NCI-H1417 (cell line): ENCODE measurements around the gene GPBP1L1.
"Not testable (repeated sequence)": the region's sequence is repeated elsewhere in the genome, so short reads cannot be mapped to it uniquely, and the experiment has no call there.

Source experiments
- DNase-seq, 3 experiments: peaks; one replicate each; lab custom pipeline; 2025; lab: John Stamatoyannopoulos, UW

The GPBP1L1 gene, protein sequence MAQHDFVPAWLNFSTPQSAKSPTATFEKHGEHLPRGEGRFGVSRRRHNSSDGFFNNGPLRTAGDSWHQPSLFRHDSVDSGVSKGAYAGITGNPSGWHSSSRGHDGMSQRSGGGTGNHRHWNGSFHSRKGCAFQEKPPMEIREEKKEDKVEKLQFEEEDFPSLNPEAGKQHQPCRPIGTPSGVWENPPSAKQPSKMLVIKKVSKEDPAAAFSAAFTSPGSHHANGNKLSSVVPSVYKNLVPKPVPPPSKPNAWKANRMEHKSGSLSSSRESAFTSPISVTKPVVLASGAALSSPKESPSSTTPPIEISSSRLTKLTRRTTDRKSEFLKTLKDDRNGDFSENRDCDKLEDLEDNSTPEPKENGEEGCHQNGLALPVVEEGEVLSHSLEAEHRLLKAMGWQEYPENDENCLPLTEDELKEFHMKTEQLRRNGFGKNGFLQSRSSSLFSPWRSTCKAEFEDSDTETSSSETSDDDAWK

DNA sequence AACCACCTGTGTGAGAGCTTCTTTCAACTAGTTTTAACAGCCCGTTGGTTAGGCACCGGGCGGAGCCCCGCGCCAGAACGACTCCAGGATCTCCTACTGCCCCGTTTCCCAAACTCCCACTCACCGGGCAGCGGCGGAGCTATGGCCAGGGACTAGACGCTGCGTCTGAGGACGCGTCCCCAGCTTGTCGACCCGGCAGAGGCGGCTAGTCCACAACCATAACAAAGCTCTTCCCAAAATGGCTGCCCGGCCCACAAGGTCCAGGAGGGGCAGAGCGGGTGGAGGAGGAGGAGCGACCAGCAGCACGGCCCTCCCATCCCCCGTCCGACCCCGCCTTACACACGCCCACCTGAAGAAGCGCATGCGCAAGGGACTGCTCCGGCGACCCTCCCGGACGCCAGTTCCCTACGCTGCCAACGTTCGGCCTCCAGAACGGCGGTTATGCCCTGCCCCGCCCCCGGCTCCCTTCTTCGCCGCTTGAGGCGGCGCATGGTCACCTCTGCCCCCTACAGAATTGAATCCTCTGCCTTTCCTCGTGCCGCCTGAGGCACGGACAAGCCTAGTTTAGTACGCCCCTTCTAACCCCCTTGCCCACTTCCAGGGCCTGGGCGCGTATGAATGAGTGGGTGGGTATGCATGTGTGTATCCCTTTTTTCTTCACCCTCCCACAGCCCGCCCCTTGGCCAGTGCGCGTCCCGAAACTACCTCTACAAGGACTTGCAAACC is at the start of gene GPBP1L1:
TSS of gene GPBP1L1 (minus strand) at position 246 of the 726 bp plus-strand sequence. CDS start 27,446 bp downstream, outside the sequence.
- peak; percentile 93 to 97 (median 94) for DNase-seq

DNA sequence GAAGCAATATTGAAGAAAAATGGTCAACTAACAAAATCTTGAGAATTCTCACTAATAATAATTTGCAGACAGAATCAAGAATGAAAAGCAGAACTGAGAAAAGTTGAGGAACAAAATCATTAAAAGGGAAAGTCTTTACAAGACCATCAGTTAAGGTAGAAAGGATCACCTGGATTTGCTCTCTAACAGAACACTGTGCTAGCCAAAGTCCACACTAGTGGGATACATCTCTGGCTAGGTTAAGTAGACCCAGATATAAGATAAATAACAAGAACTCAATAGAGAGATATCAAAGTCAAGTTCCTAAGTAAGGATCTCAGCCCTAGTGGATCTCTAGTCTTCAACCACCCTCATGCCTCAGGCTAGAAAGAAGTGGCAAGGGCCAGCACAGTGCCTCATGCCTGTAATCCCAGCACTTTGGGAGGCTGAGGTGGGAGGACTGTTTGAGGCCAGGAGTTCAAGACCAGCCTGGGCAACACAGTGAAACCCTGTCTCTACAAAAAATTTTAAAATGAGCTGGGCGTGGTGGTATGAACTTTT is 44.5 kb upstream of the GPBP1L1 start:
- no peak for DNase-seq

DNA sequence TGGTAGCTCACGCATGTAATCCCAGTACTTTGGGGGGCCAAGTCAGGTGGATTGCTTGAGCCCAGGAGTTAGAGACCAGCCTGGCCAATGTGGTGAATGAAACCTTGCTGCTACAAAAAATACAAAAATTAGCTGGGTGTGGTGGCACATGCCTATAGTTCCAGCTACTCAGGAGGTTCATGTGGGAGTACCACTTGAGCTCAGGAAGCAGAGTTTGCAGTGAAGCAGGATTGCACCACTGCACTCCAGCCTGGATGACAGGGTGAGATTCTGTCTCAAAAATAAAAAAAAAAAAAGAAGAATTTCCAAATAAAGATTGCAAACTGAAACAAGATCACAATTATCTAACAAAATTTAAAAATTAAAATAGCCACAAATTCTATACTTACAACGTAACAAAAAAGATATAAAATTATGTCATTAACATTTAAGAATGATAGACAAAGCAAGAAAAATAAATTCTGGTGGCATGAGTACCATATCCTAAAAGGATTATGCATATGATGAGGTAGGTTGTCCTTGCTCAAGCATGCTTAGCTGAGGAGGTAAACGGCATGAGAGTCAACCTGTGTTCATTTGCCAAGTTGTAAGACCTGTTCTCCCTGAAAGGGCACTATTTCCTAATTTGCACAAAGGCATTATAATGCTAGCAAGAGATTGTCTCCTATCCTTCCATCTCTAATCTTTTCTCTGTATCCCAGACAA is 43.9 kb upstream of the GPBP1L1 start:
- DNase-seq: peak in 1 of 3 experiments; percentile 24

DNA sequence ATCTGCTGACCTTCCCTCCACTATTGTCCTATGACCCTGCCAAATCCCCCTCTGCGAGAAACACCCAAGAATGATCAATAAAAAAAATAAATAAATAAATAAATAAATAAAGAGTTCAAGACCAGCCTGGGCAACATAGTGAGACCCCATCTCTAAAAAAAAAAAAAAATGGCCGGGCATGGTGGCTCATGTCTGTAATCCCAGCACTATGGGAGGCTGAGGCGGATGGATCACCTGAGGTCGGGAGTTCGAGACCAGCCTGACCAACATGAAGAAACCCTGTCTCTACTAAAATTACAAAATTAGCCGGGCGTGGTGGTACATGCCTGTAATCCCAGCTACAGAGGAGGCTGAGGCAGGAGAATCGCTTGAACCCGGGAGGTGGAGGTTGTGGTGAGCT is 39.7 kb upstream of the GPBP1L1 start:
- not testable (repeated sequence) for DNase-seq

DNA sequence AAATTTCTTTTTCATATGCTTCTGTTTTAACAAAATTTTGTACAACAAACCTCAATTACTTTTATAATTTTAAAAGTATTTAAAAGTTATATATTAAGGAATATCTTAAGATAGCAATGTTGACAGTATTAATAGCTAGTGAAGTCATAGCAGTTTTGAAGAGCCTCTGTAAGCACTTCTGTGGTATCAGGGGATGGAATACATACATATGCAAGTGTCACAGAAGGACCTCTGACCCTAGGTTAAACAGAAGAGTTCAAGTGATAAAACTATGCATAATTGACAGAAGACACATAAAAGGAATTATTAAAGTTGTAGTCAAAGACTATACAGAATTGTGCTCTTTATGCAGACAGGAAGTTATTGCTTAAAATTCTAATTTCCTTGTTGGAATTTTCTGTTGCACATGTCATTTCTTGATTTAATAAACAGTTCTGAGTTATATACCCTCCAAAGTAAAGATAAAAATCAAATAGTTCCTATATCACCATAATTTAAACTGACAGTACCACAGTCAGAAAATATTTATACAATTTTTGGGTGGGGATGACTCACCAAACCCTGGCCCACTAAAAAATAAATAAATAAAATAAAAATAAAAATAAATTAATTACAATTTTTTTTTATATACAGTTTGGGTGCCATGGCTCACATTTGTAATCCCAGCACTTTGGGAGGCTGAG is 37.1 kb upstream of the GPBP1L1 start:
- no peak for DNase-seq

DNA sequence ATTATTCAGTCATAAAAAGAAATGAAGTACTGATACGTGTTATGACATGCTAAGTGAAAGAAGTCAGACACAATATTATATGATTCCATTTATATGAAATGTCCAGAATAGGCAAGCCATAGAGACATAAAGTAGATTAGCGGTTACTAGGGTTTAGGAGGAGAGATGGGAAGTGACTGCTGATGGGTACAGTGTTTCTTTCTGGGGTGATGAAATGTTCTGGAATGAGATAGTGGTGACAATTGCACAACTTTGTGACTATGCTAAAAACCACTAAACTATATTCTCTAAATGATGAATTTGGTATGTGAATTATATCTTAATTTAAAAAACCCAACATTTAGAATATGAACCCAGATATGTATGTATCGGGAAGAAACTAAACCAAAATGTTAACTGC is 36.5 kb upstream of the GPBP1L1 start:
- no peak for DNase-seq

DNA sequence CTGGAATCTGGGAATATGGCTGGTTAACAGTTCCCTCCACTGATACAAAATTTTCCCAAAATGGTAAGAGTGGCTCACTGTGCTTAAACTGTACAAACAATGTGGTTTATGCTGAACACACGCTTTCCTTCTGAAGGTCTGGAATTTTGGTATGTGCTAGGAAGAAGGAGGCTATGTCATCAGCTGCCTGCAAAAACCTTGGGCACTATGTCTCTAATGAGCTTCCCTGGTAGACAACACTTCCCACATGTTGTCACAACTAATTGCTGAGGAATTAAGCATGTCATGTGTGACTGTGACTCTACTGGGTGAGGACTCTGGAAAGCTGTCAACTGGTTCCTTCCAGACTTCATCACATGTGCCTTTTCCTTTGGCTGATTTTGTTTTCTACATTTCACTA is 34.9 kb upstream of the GPBP1L1 start:
- peak in 1 of 3 experiments; percentile 3 for DNase-seq

DNA sequence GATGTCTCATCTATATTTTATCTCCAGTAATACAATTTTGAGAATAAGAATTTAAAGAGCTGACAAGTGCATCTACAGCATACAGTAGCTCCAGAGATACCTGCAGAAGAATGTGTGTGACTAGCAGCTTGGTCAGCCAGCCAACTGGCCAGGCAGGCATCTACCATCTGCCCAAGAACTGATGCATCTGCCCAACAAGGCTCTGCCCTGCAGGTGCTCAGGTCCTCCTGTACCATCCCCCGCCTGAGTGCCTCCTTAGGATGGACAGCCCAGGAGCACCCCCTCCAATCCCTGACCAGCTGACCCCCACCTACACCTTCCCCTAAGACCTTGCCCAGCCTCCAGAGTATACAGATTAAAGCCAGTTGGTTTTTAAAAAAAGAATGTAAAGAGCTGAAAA is 32.0 kb upstream of the GPBP1L1 start:
- DNase-seq: no peak

DNA sequence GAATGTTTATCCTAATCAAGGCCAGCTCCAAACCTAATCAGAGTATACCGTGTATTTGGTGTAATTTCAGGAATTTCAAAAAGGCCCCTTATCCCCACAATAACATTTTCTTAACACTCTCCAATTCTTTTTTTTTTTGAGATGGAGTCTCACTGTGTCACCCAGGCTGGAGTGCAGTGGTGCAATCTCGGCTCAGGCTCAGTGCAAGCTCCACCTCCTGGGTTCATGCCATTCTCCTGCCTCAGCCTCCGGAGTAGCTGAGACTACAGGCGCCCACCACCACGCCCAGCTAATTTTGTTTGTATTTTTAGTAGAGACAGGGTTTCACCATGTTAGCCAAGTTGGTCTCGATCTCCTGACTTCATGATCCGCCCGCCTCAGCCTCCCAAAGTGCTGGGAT is 31.1 kb upstream of the GPBP1L1 start:
- not testable (repeated sequence) for DNase-seq

DNA sequence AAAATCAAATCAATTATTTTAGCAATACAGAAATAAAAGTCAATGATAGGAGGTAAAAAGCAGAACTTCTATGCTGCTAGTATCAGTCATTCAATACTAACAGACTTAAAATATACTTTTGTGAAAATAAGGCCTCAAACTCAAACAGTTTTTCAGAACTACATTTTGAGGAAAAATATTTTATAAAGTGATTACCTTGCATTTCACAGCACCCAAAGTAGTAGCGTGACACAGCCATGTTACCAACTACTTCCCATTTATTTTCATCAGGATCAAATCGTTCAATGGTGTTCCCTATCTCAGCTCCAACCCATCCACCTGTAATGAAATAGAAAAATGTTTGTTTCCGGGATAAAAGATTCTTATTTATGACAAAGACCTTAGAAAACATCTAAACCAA is 30.4 kb upstream of the GPBP1L1 start:
- no peak for DNase-seq

DNA sequence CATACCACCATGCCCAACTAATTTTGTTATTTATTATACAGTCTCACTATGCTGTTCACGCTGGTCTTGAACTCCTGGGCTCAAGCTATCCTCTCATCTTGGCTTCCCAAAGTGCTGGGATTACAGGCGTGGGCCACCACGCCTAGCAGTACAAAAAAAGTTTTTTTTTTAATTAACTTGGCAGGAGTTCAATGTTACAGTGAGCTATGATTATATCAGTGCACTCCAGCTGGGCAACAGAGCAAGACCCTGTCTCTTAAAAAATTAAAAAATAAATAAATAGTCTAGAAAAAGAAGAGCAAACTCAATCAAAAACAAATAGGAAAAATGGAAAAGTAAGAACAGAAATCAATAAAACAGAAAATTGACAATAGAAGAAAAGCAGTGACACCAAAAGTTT is 27.4 kb upstream of the GPBP1L1 start:
- no peak for DNase-seq

DNA sequence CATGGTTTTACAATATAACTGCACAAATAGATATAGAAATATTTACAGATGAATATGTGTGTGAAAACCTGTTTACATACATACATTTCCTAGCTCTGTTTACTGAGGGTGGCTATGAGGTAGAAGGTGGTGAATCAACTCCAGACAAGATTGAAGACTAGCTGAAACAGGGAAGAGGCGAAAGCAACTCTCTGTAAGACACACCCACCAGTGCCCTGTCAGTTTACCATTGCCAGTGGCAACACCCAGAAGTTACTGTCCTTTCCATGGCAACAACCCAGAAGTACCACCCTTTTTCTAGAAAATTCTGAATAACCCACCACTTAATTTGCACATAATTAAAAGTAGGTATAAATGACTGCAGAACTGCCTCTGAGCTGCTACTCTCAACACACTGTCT is 18.3 kb upstream of the GPBP1L1 start:
- DNase-seq: no peak

DNA sequence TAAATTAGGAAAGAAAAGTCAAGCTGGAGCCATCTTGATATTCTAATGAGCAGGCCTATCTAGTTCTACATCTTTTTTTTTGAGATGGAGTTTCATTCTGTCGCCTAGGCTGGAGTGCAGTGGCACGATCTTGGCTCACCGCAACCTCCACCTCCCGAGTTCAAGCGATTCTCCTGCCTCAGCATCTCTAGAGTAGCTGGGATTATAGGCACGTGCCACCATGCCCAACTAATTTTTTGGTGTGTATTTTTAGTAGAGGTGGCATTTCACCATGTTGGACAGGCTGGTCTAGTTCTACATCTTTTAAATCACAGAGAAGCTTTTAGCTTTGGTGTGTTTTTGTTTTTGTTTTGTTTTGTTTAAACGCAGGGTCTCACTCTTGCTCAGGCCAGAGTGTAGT is 8.5 kb upstream of the GPBP1L1 start:
- DNase-seq: no peak

DNA sequence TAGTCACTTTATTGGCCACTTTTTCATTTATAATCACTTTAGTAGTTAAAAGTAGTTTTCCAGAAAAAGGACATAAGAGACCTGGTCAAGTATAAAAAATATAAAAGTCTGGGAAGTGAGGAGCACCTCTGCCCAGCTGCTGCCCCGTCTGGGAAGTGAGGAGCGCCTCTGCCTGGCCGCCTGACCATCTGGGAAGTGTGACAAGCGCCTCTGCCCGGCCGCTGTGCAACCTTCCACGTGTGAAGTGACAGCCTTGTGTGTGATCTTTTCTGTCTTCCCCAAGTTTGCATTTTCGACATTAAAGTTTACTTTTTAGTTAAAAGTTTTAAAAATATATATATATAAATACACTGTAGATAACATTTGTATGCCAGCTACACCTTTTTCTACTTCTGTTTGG is 7.5 kb upstream of the GPBP1L1 start:
- DNase-seq: not testable (repeated sequence)

DNA sequence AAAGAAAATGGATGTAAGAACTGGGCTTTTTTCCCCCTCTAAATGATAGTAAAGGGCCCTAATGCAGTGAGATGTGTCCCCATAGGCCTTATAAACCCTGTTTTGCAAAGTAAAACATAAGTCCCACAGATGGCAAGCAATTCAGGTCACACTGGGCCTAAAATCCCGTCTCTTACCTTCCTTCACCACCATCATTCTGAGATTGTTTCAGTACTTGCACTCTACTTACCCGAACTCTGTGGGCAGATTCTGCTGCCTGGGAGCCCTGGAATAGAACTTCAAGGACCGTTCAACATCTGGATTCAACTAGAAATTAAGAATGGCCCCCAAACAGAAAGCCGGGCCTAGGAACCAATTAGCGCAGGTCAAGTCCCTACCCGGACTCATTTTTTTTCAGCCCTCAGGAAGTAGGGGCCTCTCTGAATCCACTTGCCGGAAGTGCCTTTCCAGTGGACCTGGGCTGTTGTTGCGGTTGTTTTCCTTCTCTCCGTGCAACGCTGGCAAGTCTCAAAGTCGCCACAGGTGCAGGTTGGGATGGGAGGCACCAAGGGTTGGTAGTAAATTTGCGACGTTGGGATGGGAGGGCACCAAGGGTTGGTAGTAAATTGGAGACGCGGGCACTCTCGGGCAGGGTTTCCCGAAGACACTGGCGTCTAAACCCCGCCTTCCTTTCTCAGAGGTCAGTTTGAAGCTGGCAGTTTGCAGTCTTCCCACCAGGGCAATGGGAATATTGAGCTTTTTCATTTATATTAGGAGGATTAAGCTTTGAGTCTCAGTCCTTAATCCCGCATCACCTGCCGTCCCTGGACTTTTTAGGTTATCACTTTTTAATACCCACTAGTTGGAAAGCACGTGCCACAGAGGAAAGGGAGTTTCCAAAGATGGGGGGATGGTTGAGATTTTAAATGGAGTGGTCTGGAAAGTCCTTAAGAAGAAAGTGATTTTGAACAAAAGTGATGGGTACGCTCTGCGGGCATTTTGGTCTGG is 1.7 kb upstream of the GPBP1L1 start, which contains the start of gene TMEM69:
TSS of gene TMEM69 (plus strand) at position 428 of the 987 bp plus-strand sequence. CDS start 2,888 bp downstream, outside the sequence.
- peak; percentile 84 to 93 (median 88) for DNase-seq

DNA sequence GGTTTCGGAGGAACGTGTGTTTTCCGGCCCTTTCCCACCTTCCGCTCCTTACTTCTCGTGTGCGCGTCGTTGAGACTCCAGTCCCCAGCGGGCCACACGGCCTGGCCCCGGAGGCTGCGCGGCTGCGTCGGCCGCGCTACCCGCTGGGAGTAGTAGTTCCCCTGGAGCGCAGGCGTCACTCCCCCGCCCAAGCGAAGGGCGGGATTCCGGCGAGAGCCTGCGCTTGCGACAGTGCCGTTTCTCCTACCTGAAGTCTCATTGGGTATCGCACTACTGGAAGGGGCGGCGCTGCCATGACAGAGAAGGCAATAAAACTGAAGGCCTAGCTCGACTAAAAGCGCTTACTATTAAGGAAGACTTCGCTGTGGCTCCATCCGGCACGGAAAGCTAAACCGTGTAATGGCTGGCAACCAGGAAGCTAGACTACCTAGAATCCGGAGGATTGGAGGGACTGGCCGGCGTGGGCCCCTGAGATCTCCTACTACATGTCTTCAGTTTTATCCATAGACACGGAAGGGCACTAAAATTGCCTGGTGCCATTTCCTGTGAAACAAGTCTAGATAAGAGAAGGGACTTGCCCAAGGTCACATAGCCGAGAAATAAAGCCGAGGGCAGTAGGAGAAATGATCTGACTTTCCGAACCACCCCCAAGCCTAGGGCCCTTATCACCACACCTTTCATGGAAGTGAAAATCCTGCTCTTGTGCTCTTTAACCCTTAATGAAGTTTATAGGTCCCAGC is 851 bp upstream of the GPBP1L1 start:
- DNase-seq: peak; percentile 97 to 99 (median 98)

DNA sequence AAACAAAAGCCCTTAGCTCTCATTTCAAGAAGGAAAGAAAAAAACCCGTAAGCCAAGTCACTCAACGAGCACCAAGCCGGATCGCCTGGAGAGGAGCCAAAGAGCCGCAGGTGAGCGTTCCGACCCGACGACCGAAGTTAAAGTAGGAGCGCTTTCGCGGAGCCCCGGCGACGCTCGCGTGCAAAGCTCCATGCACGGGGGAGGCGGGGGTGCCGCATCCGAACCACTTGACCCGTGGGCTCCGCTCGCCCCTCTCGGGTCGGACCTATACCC is 382 bp downstream of the GPBP1L1 start:
- DNase-seq: peak; percentile 72 to 85 (median 79)

DNA sequence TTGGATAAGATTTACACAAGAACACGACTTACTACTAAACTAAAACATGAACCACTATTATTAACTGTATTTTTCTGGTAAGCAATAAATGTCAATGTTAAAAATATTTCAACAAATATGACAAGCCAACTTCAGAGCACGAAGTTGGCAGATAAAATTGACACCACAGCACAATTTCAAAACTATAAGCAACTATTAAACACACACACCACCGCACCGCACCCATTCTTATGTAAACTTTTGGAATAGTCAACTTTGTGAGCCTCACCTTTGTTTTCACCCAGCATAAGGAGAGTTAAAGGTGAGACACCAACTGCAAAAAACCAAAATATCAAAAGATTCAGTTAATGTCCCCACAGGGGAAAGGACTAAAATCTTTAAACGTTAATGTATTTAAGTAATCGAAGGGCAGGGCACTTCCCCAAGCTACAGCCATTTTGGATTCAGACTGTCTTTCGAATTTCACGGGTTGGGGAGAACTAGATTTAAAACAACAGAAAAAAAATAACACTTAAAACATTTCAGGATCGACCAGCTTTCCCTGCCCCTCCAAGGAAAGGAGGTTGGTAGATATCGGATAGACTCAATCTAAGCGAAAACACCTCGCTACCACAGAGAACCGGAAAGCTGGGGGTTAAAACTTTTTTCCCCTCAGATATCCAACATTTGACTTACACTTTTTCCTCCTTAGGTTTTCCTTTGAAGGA is 872 bp downstream of the GPBP1L1 start:
- peak in 2 of 3 experiments; percentile 34 for DNase-seq

DNA sequence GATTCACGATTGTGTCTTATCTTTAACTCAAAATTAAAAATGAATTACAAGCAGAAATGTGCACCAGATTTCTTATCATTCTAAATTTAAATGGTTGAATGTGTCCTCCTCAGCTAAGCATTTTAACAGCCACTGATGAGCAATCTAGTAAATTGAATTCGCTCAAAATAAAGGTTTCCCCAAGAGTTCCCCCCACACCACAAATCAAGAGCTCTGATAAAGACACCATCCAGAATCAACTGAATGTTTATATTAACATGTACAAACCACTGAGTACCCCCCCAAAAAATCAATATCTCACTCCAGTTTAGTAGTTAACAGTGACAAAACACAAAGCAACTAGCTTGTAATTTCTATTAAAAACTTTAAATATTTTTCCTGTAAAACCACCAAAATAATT is 1.9 kb downstream of the GPBP1L1 start:
- no peak for DNase-seq
